Limb (tissue), 2 donors: ENCODE measurements around the gene TRIM58.

Experiments used
- DNase-seq, 2 donors: peaks; one replicate each; pipeline ENCODE4 v3.0.0-alpha.2; 2016; ENCODE audit errors: extremely low spot score in 2 of 2

Gene TRIM58

DNA sequence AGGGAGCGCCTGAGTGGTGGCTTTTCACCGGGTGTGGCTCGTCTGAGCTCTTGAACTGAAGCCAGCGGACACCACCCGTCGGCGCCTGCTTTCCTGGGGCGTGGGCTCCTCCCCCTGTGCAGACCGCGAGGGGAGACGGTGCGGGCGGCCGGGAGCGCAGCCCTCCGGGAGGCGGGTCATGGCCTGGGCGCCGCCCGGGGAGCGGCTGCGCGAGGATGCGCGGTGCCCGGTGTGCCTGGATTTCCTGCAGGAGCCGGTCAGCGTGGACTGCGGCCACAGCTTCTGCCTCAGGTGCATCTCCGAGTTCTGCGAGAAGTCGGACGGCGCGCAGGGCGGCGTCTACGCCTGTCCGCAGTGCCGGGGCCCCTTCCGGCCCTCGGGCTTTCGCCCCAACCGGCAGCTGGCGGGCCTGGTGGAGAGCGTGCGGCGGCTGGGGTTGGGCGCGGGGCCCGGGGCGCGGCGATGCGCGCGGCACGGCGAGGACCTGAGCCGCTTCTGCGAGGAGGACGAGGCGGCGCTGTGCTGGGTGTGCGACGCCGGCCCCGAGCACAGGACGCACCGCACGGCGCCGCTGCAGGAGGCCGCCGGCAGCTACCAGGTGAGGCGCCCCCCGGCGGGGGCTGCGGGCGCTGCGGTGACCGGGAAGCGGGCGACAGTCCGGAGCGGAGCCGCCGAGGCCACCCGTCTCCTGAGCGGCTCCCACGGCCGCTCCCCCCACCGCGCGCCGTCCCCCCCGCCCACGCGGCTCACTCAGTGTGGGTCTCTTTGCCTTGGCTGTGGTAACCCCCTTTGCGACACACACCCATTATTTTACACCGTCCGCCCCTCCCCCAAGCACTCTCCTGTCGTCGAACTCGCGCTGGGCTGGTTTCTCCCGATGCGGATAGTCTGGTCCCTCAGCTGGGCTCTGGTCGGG is at the start of gene TRIM58:
TRIM58 (plus strand) TSS at position 119 of the 916 bp plus-strand sequence; CDS start at position 179, 60 bp downstream.
- peak in 1 of 2 donors; percentile 62 for DNase-seq

GRCh38 chr1:247812637-247813036 is 44.4 kb upstream of the TRIM58 start:
- no peak for DNase-seq

DNA sequence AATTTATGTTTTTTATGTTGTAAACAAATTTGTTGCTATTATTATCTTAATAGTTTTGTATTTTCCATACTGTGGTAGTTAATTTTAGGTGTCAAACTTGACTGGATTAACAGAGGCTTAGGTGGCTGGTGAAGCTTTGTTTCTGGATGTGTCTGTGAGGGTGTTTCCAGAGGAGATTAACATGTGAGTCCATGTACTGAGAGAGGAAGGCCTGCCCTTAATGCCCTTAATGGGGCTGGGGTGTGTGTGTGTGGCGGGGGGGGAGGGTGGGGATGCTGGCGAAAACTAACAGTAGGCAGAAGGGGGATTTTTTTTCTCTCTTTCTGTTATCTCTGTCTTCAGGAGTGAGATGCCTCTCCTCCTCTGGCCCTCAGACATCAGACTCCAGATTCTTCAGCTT is 34.9 kb upstream of the TRIM58 start:
- DNase-seq = no peak

- no peak for DNase-seq
Observed at GRCh38 chr1:247824023-247824422, 33.0 kb upstream of the TRIM58 start, which contains the start of gene OR14A16. Gene OR14A16, minus strand, starts transcription at chr1:247824119. Its CDS starts 8,390 bp downstream, at chr1:247815729.

- DNase-seq = no peak
Observed at GRCh38 chr1:247825362-247825761, 31.6 kb upstream of the TRIM58 start.

DNA sequence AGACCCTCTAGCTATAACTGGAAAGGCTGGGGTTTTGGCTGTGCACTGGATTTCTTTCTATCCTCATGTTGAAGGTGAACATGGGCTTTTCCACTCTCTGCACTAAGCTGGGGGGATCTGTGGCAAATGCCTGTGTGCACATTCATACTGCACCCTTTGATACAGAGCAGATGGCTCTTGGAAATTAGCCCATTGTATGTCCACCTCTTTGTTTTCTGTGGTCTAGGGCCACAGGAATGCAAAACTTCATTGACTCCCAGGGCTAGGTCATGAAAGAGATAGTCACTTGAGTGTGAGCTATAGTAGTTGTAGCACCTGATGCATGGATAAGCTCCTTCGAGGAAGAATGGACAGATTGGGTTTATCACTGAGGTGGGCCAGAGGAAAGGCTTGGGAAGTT is 27.3 kb upstream of the TRIM58 start:
- no peak for DNase-seq

- DNase-seq = no peak
Observed at GRCh38 chr1:247833601-247834000, 23.4 kb upstream of the TRIM58 start.

DNA sequence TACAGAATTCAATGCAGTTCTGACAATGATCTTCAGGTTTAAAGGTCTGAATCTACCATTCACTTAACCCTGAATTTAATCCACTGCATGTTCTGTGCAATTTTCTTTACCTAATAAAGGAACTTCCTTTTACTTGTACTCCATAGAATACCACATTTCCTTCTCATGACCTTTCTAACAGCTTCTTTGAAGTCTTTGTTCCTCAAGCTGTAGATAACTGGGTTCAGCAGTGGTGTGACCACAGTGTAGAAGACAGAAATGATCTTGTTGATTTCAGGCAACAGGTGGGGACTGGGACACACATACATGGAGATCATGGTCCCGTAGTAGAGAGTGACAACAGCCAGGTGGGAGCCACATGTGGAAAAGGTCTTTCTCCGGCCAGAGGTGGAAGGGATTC is 16.2 kb upstream of the TRIM58 start:
- DNase-seq = no peak

- no peak for DNase-seq
Observed at GRCh38 chr1:247841796-247842195, 15.2 kb upstream of the TRIM58 start, which contains the start of gene OR11L1. Gene OR11L1, minus strand, starts transcription at chr1:247841896. Its CDS starts 0 bp downstream, at chr1:247841896.

GRCh38 chr1:247843411-247843810 is 13.6 kb upstream of the TRIM58 start:
- DNase-seq = no peak

GRCh38 chr1:247845011-247845692 is 11.8 kb upstream of the TRIM58 start:
- no peak for DNase-seq

DNA sequence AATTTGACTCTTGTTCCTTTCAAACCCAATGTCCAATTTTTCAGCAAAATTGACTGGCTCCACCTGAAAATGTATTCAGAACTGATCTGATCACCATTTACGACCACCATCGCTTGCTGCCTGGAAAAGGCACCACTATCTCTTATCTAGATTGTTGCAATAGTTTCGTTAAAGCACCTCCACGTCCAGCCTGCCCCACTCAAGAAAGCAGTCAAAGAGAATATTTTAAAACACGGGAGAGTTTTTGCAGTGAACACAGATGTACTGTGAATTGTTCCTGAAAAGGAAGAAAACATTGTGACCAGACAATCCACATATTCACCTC is 11.3 kb upstream of the TRIM58 start:
- no peak for DNase-seq

- no peak for DNase-seq
Observed at GRCh38 chr1:247848346-247848745, 8.6 kb upstream of the TRIM58 start.

GRCh38 chr1:247849616-247850015 is 7.4 kb upstream of the TRIM58 start:
- DNase-seq = no peak

DNA sequence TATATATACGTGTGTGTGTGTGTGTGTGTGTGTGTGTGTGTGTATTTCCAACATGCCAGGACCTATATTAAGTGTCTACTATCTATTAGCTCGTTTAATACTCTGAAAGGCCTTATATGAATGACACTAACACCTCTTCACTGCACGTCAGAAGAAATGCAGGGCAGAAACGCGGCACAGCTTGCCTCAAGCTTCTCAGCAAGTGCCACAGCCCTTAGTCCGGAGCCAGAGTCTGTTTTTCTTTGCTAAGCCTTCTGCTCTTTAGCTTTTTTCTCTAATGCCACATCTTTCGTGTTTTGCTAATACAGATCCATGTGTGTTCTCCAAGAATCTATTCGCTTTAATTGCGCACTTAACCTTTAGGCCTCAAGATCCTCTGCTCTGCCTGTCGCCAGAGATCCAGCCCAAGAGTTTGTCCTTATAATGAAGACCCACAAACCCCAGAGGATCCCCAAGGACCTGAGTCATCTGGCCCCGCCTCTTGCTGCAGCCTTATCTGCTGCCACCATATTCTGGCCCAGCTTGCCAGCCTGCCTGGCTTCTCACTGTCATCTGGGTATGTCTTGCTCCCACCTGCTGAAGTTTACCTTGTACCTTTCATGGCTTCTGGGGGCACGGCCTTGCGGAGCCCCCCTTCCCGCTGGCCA is 2.0 kb upstream of the TRIM58 start:
- no peak for DNase-seq

GRCh38 chr1:247855911-247856310 is 1.1 kb upstream of the TRIM58 start:
- DNase-seq = no peak

DNA sequence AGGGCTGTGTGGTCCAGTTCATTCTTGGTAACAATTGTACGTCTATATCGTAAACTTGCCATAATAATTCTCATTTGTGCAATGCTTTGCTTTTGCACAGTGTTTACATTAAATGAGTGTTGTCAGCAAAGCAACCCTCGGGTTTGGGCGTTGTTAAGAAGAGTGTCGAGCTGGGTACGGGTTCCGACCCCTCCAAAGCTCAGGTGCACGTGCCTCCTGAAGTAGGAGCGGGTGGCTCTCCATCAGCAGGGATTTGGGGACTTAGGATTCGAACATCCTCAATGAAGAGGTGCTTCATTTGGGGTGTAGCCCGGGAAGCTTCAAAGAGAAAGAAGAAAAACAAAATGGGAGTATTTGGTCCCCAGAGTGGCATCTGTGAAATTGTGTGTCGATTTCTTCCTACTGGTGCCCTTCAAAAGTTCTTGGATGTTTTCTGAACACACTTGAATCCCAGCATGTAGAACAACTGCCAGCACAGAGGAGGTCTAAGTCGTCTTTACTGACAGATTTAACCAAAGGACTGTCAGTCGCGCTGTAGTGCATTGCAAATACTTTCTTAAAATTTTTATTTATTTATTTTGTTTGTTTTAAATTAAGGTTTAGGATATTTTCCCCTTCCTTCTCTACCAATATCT is 1.1 kb downstream of the TRIM58 start:
- DNase-seq = no peak

DNA sequence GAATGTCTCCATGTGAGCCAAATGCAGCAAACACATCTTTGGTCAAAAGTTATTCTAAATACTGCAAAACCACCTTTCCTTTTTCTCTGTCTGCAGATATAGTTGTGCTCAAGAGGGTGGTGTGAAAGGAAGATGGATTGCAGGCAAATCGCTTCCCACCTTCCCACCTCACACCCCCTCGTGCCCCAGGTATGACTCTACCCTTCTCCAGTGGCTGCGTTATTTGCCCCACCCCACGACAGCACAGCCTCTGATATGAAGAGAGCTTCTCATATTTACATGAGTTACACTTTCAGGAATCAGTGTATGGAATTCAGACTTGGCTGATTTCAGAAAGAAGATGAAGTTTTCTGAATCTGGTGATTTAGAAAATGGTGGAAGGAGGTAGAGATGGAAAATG is 5.8 kb downstream of the TRIM58 start:
- DNase-seq = no peak

DNA sequence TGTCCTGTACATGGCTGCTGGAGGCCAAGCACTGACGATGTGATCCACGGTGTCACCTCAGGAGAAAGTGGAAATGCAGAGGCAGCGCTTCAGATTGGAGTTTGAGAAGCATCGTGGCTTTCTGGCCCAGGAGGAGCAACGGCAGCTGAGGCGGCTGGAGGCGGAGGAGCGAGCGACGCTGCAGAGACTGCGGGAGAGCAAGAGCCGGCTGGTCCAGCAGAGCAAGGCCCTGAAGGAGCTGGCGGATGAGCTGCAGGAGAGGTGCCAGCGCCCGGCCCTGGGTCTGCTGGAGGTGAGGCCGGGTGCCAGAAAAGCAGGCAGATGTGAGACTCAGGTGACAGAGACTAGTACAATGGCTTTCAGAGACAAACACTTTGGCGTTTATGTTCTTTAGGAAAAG is 7.7 kb downstream of the TRIM58 start:
- no peak for DNase-seq

DNA sequence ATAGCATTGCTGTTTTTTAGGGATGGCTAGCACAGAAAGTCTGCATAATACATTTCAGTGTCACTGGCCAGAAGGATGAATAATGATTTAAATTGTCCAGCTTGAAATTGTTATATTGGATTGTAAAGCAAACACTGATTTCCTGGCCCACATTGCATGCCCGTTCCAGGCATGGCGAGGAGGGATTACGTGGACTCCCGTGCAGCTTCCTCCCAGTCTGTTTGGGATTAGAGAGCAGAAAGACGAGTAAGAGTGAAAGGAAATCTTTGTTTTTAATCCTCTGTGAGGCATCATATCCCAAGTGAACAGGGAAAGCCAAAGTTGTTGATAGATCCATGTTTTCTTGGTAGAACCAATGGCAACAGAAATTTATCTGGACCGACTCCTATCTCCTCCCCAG is 8.4 kb downstream of the TRIM58 start:
- no peak for DNase-seq

DNA sequence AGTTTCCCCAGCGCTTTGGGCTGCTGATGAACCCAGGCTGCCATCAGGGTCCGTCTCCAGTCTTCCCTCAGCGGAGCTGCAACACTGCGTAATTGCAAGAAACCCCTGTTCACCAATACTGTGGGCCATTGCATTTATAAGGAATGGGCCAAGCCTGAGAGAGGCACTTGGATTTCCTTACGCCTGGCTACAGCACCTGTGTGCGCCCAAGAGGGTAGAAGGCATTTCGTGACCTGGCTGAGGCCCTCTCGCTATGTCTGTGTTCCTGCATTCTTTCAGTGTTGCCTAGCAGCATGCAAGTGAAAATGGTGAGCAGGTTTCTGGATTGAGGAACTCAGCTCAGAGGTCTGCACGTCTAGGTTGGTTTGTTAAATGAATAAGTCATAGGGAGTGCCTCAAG is 26.4 kb downstream of the TRIM58 start:
- no peak for DNase-seq
